MM.1S (cell line): ENCODE data around the gene BCR.

Experiments
- CTCF ChIP-seq: fragments of 300-600 bp; sonication (generic); IDR thresholded peaks from 2 replicates; pipeline ENCODE4 v1.5.1; 2016; ENCODE audit warnings: antibody characterized with exemption, low read length, mixed read lengths
- EZH2 ChIP-seq: fragments of 300-600 bp; sonication (generic); optimal IDR thresholded peaks from 2 replicates; pipeline ENCODE3; 2017; ENCODE audit warnings: low read depth, mild to moderate bottlenecking, antibody characterized with exemption, low read length, mixed read lengths

DNA sequence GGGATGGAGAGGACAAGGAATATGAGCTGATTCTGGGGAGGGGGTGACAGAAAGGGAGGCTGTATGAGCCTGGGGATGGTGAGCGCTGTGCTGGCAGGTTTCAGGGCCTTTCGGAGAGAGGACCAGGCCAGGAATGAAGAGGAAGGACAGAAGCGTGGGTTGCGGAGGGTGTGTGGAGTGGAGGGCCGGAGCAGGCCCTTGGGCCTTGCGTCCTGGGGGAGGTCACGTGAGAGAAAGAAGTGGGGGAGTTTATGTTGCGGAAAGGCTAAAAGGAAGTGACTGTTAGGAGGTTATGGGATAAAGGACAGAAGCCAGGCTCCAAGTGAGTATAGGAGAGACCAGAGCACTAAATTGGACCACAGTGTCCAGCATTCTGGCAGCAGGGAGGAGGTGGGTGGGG, 17.5 kb downstream of the BCR start:
- no peak for TF ChIP-seq EZH2
- no peak for TF ChIP-seq CTCF
